BLaER1 (cell line): ENCODE data around the gene NKD1.

Experiments
- H3K27ac ChIP-seq: shearing (Covaris generic); formaldehyde crosslinking; 2 replicates; pipeline ENCODE4 v1.8.1; 2022
- H3K27me3 ChIP-seq: shearing (Covaris generic); formaldehyde crosslinking; 2 replicates; pipeline ENCODE4 v1.8.1; 2022
- H3K36me3 ChIP-seq: shearing (Covaris generic); formaldehyde crosslinking; 2 replicates; pipeline ENCODE4 v1.8.1; 2022
- H3K4me1 ChIP-seq: shearing (Covaris generic); formaldehyde crosslinking; 2 replicates; pipeline ENCODE4 v1.8.1; 2022
- H3K4me2 ChIP-seq: shearing (Covaris generic); formaldehyde crosslinking; 2 replicates; pipeline ENCODE4 v1.8.1; 2022
- H3K4me3 ChIP-seq: shearing (Covaris generic); formaldehyde crosslinking; 2 replicates; pipeline ENCODE4 v1.8.1; 2022
- H3K9ac ChIP-seq: shearing (Covaris generic); formaldehyde crosslinking; 2 replicates; pipeline ENCODE4 v1.8.1; 2022
- H3K9me3 ChIP-seq: shearing (Covaris generic); formaldehyde crosslinking; 2 replicates; pipeline ENCODE4 v1.8.1; 2022
- H4K20me1 ChIP-seq: shearing (Covaris generic); formaldehyde crosslinking; 2 replicates; pipeline ENCODE4 v1.8.1; 2022
- Cebpa-rat ChIP-seq: shearing (Covaris generic); IDR thresholded peaks from 2 replicates; pipeline ENCODE4 v1.8.1; 2022

NKD1 gene

DNA sequence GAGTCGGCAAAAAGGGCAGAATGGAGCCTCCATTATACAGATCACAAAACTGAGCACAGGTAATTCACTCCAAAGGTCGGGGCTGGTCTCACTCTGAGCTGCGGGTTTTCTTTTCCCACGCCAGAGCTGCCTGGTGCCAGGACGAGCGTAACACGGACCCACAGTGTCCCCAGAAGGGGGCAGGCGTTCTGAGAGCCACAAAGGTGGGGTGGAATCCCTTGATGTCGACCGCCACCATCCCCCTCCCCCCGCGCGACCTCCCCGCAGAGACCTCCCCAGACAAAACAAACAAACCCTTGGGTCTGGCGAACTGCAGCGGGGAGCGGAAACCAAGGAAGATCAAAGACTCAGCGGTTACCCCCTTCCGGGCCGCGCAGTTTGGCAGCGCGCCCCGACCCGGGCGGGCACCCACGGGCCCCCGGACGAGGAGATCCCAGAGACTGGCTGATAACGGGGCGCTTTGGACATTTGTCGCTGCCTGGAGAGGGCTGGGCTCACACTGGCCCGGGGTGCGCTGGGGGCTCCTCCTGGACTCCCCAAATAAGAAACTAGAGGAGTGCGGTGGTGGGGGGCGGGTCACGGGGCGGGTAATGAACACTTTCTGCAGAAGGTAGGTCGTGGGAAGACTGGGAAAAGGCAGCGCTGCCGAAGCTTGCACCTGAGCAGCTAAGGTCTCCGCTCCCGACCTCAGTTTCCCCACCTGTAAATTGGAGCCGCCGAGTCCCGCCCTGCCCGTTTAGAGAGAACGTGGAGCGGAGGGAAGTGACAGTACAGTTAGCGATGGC, 664 bp upstream of the NKD1 start:
- H4K20me1 ChIP-seq, result peaks cover 12% of the 10 kb centered on the region; the same call in 1 of the 2 replicates
- TF ChIP-seq Cebpa-rat, result no peak
- H3K27ac ChIP-seq, result no peak overlapping the region
- no peaks in the 10 kb centered on the region for H3K36me3 ChIP-seq
- H3K4me1 ChIP-seq, result no peaks in the 10 kb centered on the region; the same call in 1 of the 2 replicates
- no peak overlapping the region for H3K9ac ChIP-seq
- H3K4me2 ChIP-seq, result peak overlapping the region; percentile 95
- H3K4me3 ChIP-seq, result peak overlapping the region; percentile 77
- peaks cover 39% of the 10 kb centered on the region for H3K27me3 ChIP-seq
- H3K9me3 ChIP-seq, result no peaks in the 10 kb centered on the region

DNA sequence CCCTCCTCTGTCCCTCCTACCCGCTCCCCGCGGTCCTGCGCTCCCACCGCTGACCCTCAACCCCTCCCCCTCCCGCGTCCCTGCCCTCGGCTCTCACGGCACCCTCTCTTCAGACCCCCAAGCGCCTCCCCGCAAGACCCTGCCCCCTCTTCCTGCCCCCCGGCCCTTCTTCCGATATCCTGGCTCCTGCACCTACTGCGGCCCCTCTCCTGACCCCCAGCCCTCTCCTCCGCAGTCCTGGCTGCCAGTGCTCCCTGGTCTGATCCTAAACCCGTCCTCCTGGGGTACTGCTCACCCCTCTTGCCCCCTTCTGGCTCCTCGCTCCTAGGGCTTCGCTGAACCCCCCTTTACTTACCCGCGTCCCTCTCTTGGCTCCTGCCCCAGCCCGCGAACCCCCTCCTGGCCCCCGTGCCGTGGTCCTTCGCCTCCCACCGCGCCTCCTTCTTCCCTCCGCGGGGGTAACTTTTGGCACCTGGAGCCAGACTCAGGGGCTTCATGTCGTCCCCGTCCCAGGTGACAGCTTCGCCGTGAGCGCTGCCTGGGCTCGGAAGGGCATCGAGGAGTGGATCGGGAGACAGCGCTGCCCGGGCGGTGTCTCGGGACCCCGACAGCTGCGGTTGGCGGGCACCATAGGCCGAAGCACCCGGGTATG, 839 bp downstream of the NKD1 start:
- Histone ChIP-seq H4K20me1 (peaks cover 12% of the 10 kb centered on the region; the same call in 1 of the 2 replicates), H3K27ac (no peak overlapping the region), H3K27me3 (peaks cover 39% of the 10 kb centered on the region), H3K9ac (peak overlapping the region; percentile 69), H3K4me2 (peak overlapping the region; percentile 95), H3K4me3 (peak overlapping the region; percentile 77), H3K36me3 (no peaks in the 10 kb centered on the region), H3K4me1 (no peaks in the 10 kb centered on the region; the same call in 1 of the 2 replicates), H3K9me3 (no peaks in the 10 kb centered on the region)
- no peak for TF ChIP-seq Cebpa-rat

DNA sequence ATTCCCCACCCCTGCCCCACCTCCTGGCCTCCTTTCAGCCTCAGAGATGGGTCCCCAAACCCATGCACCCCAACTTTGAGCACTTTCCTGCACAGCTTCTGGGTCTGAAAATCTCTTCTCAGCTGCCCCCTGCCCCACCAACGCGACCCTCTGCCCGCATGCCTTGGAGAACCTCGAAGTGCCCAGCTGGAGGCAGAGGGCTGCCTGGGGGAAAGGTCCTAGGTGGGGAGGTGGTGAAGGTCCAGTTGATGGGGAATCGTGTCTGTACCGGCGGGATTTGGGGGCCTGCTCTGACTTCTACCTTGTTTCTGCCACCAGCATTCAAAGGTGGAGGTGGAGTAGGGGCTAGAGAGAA, 1.3 kb downstream of the NKD1 start:
- H3K4me2 ChIP-seq, result no peak overlapping the region
- peaks cover 12% of the 10 kb centered on the region; the same call in 1 of the 2 replicates for H4K20me1 ChIP-seq
- H3K9me3 ChIP-seq, result no peaks in the 10 kb centered on the region
- TF ChIP-seq Cebpa-rat, result no peak
- H3K36me3 ChIP-seq, result no peaks in the 10 kb centered on the region
- H3K27me3 ChIP-seq, result peaks cover 39% of the 10 kb centered on the region
- H3K4me3 ChIP-seq, result no peak overlapping the region
- no peak overlapping the region for H3K9ac ChIP-seq
- no peak overlapping the region for H3K27ac ChIP-seq
- H3K4me1 ChIP-seq, result no peaks in the 10 kb centered on the region; the same call in 1 of the 2 replicates

DNA sequence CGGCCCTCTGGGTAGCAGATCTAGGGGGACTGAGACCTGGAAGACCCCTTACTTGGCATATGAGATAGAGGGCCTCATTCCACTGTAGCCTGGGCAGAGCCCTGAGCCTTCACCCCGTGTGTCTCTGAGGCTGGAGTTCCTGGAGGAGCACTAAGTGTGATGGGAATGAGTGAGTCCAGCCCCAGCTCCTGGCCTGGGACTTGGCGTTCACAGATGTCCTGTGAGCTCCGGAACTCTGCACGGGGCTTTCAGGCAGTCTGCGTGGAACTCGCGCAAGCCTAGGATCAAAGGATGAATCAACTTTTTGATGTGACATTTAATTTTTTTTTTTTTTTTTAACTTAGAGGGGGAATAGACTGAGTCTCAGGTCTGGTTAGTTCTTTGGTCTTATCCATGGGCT, 1.8 kb downstream of the NKD1 start:
- TF ChIP-seq Cebpa-rat, result no peak
- Histone ChIP-seq H3K27ac (no peak overlapping the region), H3K4me1 (no peaks in the 10 kb centered on the region; the same call in 1 of the 2 replicates), H3K36me3 (no peaks in the 10 kb centered on the region), H3K4me2 (no peak overlapping the region), H4K20me1 (peaks cover 12% of the 10 kb centered on the region; the same call in 1 of the 2 replicates), H3K9me3 (no peaks in the 10 kb centered on the region), H3K4me3 (no peak overlapping the region), H3K9ac (no peak overlapping the region), H3K27me3 (peaks cover 39% of the 10 kb centered on the region)

DNA sequence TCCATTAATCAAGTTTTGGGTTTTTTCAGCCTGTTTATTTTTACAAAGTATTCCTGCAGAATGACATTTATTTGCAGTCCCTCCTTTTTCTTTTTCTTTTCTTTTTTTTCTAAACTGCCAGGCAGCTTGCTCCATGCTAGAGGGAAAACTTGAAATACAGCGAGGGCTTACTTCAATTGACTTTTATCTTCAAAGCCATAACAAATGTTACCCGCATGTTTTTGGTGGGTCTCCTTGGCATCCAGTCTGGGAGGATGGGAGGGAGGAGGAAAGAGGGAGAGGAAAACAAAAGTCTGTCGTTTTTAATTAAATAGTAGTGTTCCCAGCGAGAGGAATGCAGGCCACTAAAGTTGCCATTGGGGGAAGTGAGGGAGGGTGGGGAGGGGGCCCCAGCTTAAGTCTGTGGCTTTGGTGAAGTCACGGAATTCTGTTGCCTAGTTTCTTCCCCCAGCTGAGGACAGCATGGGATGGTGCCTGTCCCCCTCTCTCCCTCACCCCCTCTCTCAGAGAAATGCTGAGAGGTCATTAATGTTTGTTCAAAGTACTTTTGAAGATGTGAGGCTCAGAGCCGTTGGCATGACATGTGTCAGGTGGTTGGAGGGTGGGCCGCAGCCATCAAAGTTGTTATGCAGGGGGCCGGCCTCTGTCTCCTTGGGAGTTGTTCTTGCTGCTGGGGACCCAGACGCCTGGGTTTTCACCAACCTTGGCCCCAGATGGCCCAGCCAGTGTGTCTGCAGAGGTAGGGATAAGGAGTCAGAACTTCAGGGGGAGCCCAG, 2.9 kb downstream of the NKD1 start:
- no peaks in the 10 kb centered on the region for H3K9me3 ChIP-seq
- no peak overlapping the region for H3K9ac ChIP-seq
- no peak overlapping the region for H3K4me2 ChIP-seq
- no peak for TF ChIP-seq Cebpa-rat
- peaks cover 12% of the 10 kb centered on the region; the same call in 1 of the 2 replicates for H4K20me1 ChIP-seq
- H3K36me3 ChIP-seq, result no peaks in the 10 kb centered on the region
- H3K4me3 ChIP-seq, result no peak overlapping the region
- H3K4me1 ChIP-seq, result no peaks in the 10 kb centered on the region; the same call in 1 of the 2 replicates
- H3K27ac ChIP-seq, result no peak overlapping the region
- H3K27me3 ChIP-seq, result peaks cover 39% of the 10 kb centered on the region

DNA sequence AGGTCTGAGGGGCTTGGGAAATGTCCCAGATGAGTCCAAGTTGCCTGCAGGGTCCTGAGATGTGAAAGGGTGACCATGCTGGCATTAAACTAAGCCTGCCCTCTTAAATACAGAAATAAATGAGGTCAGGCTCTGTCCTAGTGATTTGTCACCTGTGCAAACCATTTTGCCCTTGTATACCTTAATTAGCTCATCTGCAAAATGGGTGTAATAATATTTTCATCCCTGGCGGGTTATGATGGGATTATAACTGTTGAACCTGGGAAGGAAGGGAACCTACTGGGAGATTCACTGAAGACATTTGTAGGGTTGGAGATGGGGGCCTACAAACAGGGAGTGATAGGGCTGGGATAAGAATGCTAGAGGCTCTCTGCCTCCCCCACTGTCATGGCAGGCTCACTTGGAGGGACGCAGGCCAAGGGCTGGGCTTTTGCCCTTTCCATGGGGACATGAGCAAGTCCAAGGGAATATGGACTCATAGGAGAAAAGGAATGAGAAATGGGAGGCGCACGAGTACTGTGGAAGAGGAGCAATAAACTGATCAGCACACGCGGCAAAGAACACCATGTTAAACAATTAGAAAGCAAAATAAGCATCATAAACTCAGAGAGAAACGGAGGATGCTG, 4.4 kb downstream of the NKD1 start:
- Histone ChIP-seq H3K36me3 (no peaks in the 10 kb centered on the region), H4K20me1 (peaks cover 12% of the 10 kb centered on the region; the same call in 1 of the 2 replicates), H3K27me3 (peaks cover 36% of the 10 kb centered on the region), H3K9ac (no peak overlapping the region), H3K4me3 (no peak overlapping the region), H3K9me3 (peaks cover 3% of the 10 kb centered on the region; the same call in 1 of the 2 replicates), H3K4me1 (no peaks in the 10 kb centered on the region), H3K27ac (no peak overlapping the region), H3K4me2 (no peak overlapping the region)
- no peak for TF ChIP-seq Cebpa-rat

DNA sequence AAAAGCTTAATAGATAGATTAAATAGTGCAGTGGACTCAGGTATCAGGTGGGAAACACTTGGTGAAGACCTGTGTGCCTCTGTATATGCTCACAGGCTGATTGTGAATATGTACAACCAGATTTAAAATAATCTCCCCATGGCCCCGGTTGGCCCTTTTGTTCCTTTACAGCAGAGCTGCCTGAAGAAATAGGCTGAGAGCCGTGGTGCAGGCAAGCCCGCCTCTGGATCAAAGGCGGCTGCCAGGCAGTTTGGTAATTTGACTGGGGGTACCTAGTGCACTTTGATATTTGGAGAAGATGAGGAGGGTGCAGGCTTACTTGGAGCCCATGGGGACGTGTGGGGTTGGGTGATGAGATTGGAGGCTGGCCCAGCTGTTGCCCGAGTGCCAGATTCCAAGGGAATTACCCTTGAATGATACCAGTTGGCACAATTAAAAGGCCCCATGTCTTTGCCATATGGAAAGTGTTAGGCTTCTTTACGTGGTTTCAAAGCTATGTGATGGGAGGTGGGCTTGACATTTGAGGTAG, 5.0 kb downstream of the NKD1 start:
- H3K4me1 ChIP-seq, result no peaks in the 10 kb centered on the region
- no peak overlapping the region for H3K9ac ChIP-seq
- no peaks in the 10 kb centered on the region for H3K36me3 ChIP-seq
- no peak overlapping the region for H3K27ac ChIP-seq
- H3K27me3 ChIP-seq, result peaks cover 36% of the 10 kb centered on the region
- peaks cover 8% of the 10 kb centered on the region for H3K9me3 ChIP-seq
- no peak overlapping the region for H3K4me3 ChIP-seq
- peaks cover 12% of the 10 kb centered on the region; the same call in 1 of the 2 replicates for H4K20me1 ChIP-seq
- no peak for TF ChIP-seq Cebpa-rat
- no peak overlapping the region for H3K4me2 ChIP-seq

DNA sequence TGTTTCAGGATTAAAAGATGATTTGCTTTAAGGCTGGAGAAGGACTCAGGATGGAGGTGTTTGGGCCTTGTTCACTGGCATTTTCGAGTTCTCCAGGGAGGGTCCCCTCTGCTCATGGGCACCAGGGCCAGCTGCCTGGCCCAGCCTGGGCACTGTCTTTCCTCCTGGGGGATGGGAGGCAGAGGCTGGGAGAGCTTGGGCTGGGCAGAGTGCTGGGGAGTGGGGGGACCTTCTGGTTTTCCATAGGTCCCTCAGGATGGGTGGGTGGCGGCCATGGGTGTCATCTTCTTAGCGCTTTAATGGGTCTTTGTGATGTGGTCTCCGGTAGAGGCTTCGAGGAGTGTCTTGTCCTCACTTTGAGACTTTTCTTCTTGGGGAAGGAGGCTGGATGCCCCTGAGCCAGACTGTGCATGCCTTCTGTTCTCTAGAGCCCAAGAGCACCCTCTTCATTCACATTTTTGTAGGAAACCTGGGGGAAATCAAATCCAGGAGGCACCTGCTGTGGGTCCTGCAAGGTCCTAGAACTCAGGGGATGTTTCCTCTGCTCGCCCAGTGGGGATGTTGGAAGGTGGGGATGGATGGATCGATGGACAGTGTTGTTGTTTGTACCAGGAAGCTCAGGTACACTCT, 5.7 kb downstream of the NKD1 start:
- Histone ChIP-seq H4K20me1 (peaks cover 12% of the 10 kb centered on the region; the same call in 1 of the 2 replicates), H3K36me3 (no peaks in the 10 kb centered on the region), H3K9ac (no peak overlapping the region), H3K4me1 (no peaks in the 10 kb centered on the region), H3K4me3 (no peak overlapping the region), H3K27me3 (peaks cover 31% of the 10 kb centered on the region), H3K4me2 (no peak overlapping the region), H3K9me3 (peaks cover 8% of the 10 kb centered on the region), H3K27ac (no peak overlapping the region)
- no peak for TF ChIP-seq Cebpa-rat
